ENCODE measurements around the gene CAP2.

Gene CAP2

DNA sequence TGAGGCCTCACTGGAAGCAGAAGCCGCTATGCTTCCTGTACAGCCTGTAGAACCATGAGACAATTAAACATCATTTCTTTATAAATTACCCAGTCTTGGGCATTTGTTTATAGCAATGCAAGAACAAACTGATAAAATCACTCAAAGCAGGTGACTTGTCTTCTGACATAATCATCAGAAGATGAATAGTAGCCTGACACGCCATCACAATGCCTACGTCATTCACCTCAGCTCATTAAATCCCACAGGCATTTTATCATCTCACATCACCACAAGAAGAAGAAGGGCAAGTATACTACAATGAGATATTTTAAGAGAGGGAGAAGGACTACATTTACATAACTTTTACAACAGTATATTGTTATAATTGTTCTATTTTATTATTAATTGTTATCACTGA lies 3.1 kb upstream of the CAP2 start:
- no peaks in the 10 kb centered on the region for H3K36me3 ChIP-seq (ENCODE audit: insufficient read depth, low read length)
- ATAC-seq (ENCODE audit: insufficient read depth, low read depth) = no peak
- TF ChIP-seq, protein P1, sequence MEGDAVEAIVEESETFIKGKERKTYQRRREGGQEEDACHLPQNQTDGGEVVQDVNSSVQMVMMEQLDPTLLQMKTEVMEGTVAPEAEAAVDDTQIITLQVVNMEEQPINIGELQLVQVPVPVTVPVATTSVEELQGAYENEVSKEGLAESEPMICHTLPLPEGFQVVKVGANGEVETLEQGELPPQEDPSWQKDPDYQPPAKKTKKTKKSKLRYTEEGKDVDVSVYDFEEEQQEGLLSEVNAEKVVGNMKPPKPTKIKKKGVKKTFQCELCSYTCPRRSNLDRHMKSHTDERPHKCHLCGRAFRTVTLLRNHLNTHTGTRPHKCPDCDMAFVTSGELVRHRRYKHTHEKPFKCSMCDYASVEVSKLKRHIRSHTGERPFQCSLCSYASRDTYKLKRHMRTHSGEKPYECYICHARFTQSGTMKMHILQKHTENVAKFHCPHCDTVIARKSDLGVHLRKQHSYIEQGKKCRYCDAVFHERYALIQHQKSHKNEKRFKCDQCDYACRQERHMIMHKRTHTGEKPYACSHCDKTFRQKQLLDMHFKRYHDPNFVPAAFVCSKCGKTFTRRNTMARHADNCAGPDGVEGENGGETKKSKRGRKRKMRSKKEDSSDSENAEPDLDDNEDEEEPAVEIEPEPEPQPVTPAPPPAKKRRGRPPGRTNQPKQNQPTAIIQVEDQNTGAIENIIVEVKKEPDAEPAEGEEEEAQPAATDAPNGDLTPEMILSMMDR (IDR thresholded peaks at IDR 0.05; ENCODE audit: borderline replicate concordance, extremely low read depth, low read length, poor library complexity, severe bottlenecking) = no peak
- TF ChIP-seq EZH2 (IDR thresholded peaks at IDR 0.05; ENCODE audit: borderline replicate concordance, low read depth, low read length, severe bottlenecking) = no peak

DNA sequence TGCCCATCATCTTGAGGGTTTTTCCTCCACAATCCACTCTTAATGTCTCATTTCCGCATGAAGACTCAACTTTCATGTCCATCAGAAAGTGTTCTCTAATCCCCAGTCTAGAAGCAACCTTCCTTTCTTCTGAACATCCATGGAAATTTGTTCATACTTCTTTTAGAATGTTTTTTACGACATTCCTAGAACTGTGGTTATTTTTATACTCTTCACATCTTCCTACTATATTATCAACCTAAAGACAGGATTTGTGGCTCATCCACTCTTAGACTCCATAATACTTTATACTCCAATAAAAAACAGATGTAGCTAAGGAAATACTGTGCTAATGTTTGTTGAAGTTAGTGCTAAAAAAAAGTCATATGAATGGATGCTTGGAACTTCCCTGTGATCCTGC lies 1.4 kb upstream of the CAP2 start:
- H3K79me2 ChIP-seq (ENCODE audit: insufficient read depth, low read length) = no peaks in the 10 kb centered on the region
- no peaks in the 10 kb centered on the region for H3K27me3 ChIP-seq (ENCODE audit: insufficient read depth, low read length, poor library complexity)
- no peak overlapping the region for H3K27ac ChIP-seq (ENCODE audit: low read length)
- TF ChIP-seq, protein P1 (IDR thresholded peaks at IDR 0.05; ENCODE audit: borderline replicate concordance, extremely low read depth, low read length, poor library complexity, severe bottlenecking) = no peak
- TF ChIP-seq EZH2 (IDR thresholded peaks at IDR 0.05; ENCODE audit: borderline replicate concordance, low read depth, low read length, severe bottlenecking) = no peak
- no peak overlapping the region for H3K9ac ChIP-seq (ENCODE audit: low read depth, low read length)
- ATAC-seq (ENCODE audit: insufficient read depth, low read depth) (no peak), DNase-seq (no peak)
- H3K9me3 ChIP-seq (ENCODE audit: insufficient read depth, low read length, severe bottlenecking) = no peaks in the 10 kb centered on the region
- H2AFZ ChIP-seq (ENCODE audit: low read depth, low read length) = no peak overlapping the region
- no peak overlapping the region for H3K4me2 ChIP-seq (ENCODE audit: insufficient read depth, low read length)
- no peak overlapping the region for H3K4me3 ChIP-seq (ENCODE audit: low read depth in 1 of 2, low read length in 2 of 2)
- H4K20me1 ChIP-seq (ENCODE audit: insufficient read depth, low read length) = no peaks in the 10 kb centered on the region
- no peaks in the 10 kb centered on the region for H3K36me3 ChIP-seq (ENCODE audit: insufficient read depth, low read length)
- no peaks in the 10 kb centered on the region for H3K4me1 ChIP-seq (ENCODE audit: insufficient read depth, low read length)

More for the DNA sequence above, 3.1 kb upstream of the CAP2 start:
- H3K9ac ChIP-seq (ENCODE audit: low read depth, low read length) = no peak overlapping the region
- H4K20me1 ChIP-seq (ENCODE audit: insufficient read depth, low read length) = no peaks in the 10 kb centered on the region
- H3K27ac ChIP-seq (ENCODE audit: low read length) = no peak overlapping the region
- H3K79me2 ChIP-seq (ENCODE audit: insufficient read depth, low read length) = no peaks in the 10 kb centered on the region
- no peaks in the 10 kb centered on the region for H3K9me3 ChIP-seq (ENCODE audit: insufficient read depth, low read length, severe bottlenecking)
- H3K4me3 ChIP-seq (ENCODE audit: low read depth in 1 of 2, low read length in 2 of 2) = no peak overlapping the region
- H3K4me1 ChIP-seq (ENCODE audit: insufficient read depth, low read length) = no peaks in the 10 kb centered on the region
- no peak overlapping the region for H3K4me2 ChIP-seq (ENCODE audit: insufficient read depth, low read length)
- no peak overlapping the region for H2AFZ ChIP-seq (ENCODE audit: low read depth, low read length)
- H3K27me3 ChIP-seq (ENCODE audit: insufficient read depth, low read length, poor library complexity) = no peaks in the 10 kb centered on the region
- DNase-seq = no peak

DNA sequence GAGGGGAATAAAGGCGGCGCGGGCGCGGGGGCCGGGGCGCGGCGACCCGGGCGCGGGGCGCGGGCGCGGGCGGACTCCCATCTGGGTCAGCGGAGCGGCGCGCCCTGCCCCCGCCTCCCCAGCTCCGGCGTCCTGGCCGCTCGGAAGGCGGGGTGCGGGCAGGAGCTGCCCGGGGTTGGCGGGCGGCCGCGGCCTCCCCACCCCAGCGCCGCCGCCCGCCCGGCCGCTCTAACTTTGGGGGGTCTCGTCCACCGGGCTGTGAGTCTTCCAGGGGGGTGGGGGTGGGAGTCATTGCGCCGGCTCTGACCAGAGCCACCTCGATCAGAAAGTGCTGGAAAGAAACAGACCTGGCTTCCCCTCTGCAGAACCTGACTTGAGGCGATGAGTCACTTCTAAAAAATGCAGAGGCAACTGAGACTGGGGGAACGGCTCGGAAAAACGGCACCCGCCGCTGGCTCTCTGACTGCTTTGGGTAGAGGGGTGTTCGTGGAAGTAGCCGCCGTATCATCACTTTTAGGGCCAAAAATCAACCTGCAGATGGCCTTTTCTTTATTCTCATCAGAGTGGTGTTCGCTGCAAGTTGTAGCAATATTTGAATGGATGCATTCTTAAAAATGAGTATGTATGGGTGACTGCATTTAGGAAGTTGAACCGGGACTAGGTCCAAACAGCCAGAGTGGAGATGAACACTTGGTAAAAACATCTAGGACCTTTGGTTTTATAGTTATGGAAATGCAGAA lies 667 bp downstream of the CAP2 start:
- Histone ChIP-seq H2AFZ (ENCODE audit: low read depth, low read length) (no peak overlapping the region), H3K4me2 (ENCODE audit: insufficient read depth, low read length) (no peak overlapping the region), H3K27me3 (ENCODE audit: insufficient read depth, low read length, poor library complexity) (no peaks in the 10 kb centered on the region), H3K4me3 (ENCODE audit: low read depth in 1 of 2, low read length in 2 of 2) (no peak overlapping the region), H3K27ac (ENCODE audit: low read length) (no peak overlapping the region), H4K20me1 (ENCODE audit: insufficient read depth, low read length) (no peaks in the 10 kb centered on the region), H3K36me3 (ENCODE audit: insufficient read depth, low read length) (no peaks in the 10 kb centered on the region), H3K79me2 (ENCODE audit: insufficient read depth, low read length) (no peaks in the 10 kb centered on the region), H3K9me3 (ENCODE audit: insufficient read depth, low read length, severe bottlenecking) (no peaks in the 10 kb centered on the region), H3K4me1 (ENCODE audit: insufficient read depth, low read length) (no peaks in the 10 kb centered on the region), H3K9ac (ENCODE audit: low read depth, low read length) (no peak overlapping the region)
- DNase-seq = no peak
- ATAC-seq (ENCODE audit: insufficient read depth, low read depth) = no peak
- TF ChIP-seq, protein P1 (IDR thresholded peaks at IDR 0.05; ENCODE audit: borderline replicate concordance, extremely low read depth, low read length, poor library complexity, severe bottlenecking) = no peak
- no peak for TF ChIP-seq EZH2 (IDR thresholded peaks at IDR 0.05; ENCODE audit: borderline replicate concordance, low read depth, low read length, severe bottlenecking)
